ENCODE results near the gene NUDT8.
A peak's percentile ranks its signal among the peaks of the same experiment; 100 is the strongest.
"Not testable (repeated sequence)": the region's sequence is repeated elsewhere in the genome, so short reads cannot be mapped to it uniquely, and the experiment has no call there.

Gene NUDT8

GRCh38 chr11:67641338-67642172, 11.8 kb upstream of the NUDT8 start:
- no peak for DNase-seq

GRCh38 chr11:67640758-67641337, 11.1 kb upstream of the NUDT8 start:
- no peak for DNase-seq

GRCh38 chr11:67640021-67640757, 10.5 kb upstream of the NUDT8 start:
- DNase-seq = no peak

GRCh38 chr11:67639438-67639859, 9.7 kb upstream of the NUDT8 start, which contains the start of gene TBX10:
Gene TBX10 (minus strand): TSS chr11:67639763. CDS start chr11:67639472, 291 bp downstream.
- DNase-seq = no peak

- no peak for DNase-seq
These were observed 9.0 kb upstream of the NUDT8 start for GRCh38 chr11:67638535-67639437.

- not testable (repeated sequence) for DNase-seq
These were observed 7.7 kb upstream of the NUDT8 start for GRCh38 chr11:67637441-67637840.

GRCh38 chr11:67636962-67637361, 7.2 kb upstream of the NUDT8 start:
- no peak for DNase-seq

GRCh38 chr11:67635231-67635521, 5.4 kb upstream of the NUDT8 start:
- DNase-seq = no peak

- DNase-seq = no peak
These were observed 4.9 kb upstream of the NUDT8 start for GRCh38 chr11:67634366-67635230.

- no peak for DNase-seq
These were observed 4.1 kb upstream of the NUDT8 start for GRCh38 chr11:67633758-67634365.

GRCh38 chr11:67632982-67633755, 3.4 kb upstream of the NUDT8 start:
- DNase-seq = no peak

GRCh38 chr11:67632175-67632981, 2.6 kb upstream of the NUDT8 start:
- DNase-seq = no peak

GRCh38 chr11:67631853-67632174, 2.1 kb upstream of the NUDT8 start:
- no peak for DNase-seq

GRCh38 chr11:67631411-67631810, 1.7 kb upstream of the NUDT8 start:
- DNase-seq = no peak

GRCh38 chr11:67630943-67631331, 1.2 kb upstream of the NUDT8 start:
- no peak for DNase-seq

- peak; percentile 93 for DNase-seq
These were observed 648 bp upstream of the NUDT8 start for GRCh38 chr11:67630228-67630942.

- DNase-seq = no peak
These were observed 889 bp downstream of the NUDT8 start for GRCh38 chr11:67628710-67629385.

GRCh38 chr11:67627812-67628624, 1.7 kb downstream of the NUDT8 start:
- no peak for DNase-seq

All from NCI-H446 treated with DMSO at 0.1 percent for 48 hours (cell line).